ENCODE results near the gene GALK2.

- TF ChIP-seq POLR2A (IDR thresholded peaks at IDR 0.05; ENCODE audit: low read length) (no peak), RCOR1 (IDR thresholded peaks at IDR 0.05; ENCODE audit: low read depth, low read length) (no peak), RAD21 (conservative IDR thresholded peaks at IDR 0.05 in 1 of 2, IDR thresholded peaks at IDR 0.05 in 1 of 2) (no peak), KDM5A (IDR thresholded peaks at IDR 0.05) (no peak), EP300 (IDR thresholded peaks at IDR 0.05) (no peak)
Measured at GRCh38 chr15:49372366-49372765, 202.3 kb downstream of the GALK2 start.
